ENCODE measurements around the gene SYNDIG1L.

SYNDIG1L gene

GRCh38 chr14:74356892-74357575 is 69.0 kb downstream of the SYNDIG1L start:
- DNase-seq: no peak

Data from bone marrow (tissue), 2 donors.